NCI-H1417 (cell line): ENCODE data around the gene DNTT.
A peak's percentile ranks its signal among the peaks of the same experiment; 100 is the strongest.

Source experiments
- DNase-seq, 3 experiments: peaks; one replicate each; lab custom pipeline; 2025; lab: John Stamatoyannopoulos, UW

The DNTT gene

GRCh38 chr10:96304230-96304629 is at the start of gene DNTT:
DNTT (plus strand) TSS chr10:96304434; CDS start chr10:96304498, 64 bp downstream.
- DNase-seq, result no peak

- no peak for DNase-seq
Measured at GRCh38 chr10:96254976-96255375, 49.3 kb upstream of the DNTT start.

- DNase-seq, result peak in 1 of 3 experiments; percentile 21
Measured at GRCh38 chr10:96255549-96256333, 48.5 kb upstream of the DNTT start.

GRCh38 chr10:96257944-96258343 is 46.3 kb upstream of the DNTT start:
- no peak for DNase-seq

GRCh38 chr10:96259150-96259549 is 45.1 kb upstream of the DNTT start:
- no peak for DNase-seq

GRCh38 chr10:96260014-96260413 is 44.2 kb upstream of the DNTT start:
- DNase-seq, result no peak

GRCh38 chr10:96261132-96261531 is 43.1 kb upstream of the DNTT start:
- no peak for DNase-seq

- DNase-seq, result no peak
Measured at GRCh38 chr10:96261930-96262329, 42.3 kb upstream of the DNTT start.

DNA sequence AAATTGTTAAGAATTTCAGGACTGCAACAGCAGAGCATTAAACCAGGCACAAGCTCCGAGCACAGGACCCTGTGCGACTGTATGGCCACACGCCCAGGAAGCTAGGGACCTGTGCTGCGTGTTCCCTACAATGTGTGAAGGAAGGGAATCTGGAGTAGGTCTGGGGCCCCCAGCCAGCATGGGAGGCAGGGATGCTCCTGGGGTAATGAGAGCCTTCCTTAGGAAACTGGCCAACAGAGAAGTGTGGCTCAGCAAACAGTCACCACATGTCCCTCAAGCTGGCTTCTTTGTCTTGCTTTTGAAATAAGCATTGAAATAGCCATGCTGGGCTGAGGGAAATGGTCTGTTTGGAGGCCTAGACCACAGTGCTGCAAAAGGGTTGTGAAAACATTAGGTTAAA is 41.1 kb upstream of the DNTT start:
- DNase-seq, result no peak

DNA sequence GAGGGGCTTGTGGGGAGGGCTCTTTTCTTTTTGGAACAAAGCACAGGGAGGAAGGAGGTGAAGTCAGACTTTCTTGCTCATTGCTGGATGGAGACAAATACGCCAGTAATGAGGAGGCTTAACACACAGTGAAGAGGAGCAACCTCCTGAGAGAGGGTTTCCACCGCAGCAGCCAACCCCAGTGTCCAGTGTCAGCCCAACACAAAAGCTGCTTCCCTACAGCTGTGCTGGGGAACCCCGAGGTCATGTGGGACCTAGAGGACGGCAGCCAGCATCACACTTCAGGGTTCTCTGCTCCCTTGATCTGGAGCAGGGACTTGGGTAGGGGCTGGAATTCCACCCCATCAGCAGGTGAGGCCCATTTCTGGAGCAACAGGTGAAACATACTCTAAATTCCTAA is 40.6 kb upstream of the DNTT start:
- DNase-seq, result no peak

- DNase-seq, result no peak
Measured at GRCh38 chr10:96264938-96265337, 39.3 kb upstream of the DNTT start.

- peak in 1 of 3 experiments; percentile 3 for DNase-seq
Measured at GRCh38 chr10:96266118-96266770, 38.0 kb upstream of the DNTT start.

- no peak for DNase-seq
Measured at GRCh38 chr10:96267234-96267705, 37.0 kb upstream of the DNTT start.

- DNase-seq, result no peak
Measured at GRCh38 chr10:96268341-96268909, 35.8 kb upstream of the DNTT start.

DNA sequence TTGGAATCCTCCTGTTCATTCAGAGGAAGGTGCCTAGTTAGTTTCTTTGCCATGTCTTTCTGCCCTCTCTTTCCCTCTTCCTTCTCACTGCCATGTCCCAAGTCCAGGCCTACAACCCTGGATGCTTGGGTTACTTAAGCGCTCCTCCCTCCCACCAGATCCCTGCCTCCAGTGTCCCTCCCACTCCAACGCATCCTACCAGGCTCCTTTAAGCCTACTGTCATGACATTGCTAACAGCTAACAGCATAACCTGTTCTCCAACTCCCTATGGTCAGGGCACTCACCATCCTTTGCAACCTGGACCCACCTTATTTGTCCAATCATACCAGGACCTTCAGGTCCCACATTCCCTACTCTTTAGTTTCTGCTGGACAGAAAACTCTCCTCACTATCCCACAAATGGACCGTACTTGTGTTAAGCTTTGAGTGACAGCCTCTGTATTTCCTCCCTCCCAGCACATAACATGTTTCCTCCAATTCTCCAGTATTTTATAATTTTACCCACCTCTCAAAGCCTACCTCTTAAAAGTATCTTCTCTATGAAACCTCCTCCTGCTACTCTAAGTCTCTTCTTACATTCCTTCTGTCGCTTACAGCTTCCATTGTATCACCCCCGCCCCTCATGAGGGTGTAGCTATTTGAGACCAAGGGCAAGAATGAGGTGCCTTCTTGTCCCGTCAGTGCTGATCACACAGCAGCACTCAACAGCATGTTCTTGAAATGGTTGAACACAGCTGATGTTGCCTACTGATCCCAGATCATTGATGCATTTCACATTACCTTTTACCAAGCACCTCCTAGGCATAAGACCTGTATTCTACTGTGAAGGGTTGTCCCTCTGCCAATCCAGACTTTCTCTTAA is 34.6 kb upstream of the DNTT start:
- DNase-seq, result no peak

DNA sequence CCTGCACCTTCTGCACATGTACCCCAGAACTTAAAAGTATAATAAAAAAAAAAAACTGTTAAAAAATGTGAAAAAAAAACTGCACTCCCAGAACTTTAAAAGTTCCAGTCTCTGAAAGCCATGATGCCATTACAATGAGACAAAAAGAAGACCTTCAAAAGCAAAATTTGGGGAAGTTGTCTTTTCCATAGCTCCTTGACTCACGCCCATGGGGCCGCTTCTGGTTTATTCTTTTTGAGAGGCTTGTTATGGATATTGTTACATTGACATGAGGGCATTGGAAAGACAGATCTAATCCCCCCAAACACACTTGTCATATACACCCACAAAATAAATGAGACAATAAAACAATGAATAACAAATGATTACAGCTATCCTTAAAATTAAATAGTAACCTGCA is 33.7 kb upstream of the DNTT start:
- DNase-seq, result no peak

DNA sequence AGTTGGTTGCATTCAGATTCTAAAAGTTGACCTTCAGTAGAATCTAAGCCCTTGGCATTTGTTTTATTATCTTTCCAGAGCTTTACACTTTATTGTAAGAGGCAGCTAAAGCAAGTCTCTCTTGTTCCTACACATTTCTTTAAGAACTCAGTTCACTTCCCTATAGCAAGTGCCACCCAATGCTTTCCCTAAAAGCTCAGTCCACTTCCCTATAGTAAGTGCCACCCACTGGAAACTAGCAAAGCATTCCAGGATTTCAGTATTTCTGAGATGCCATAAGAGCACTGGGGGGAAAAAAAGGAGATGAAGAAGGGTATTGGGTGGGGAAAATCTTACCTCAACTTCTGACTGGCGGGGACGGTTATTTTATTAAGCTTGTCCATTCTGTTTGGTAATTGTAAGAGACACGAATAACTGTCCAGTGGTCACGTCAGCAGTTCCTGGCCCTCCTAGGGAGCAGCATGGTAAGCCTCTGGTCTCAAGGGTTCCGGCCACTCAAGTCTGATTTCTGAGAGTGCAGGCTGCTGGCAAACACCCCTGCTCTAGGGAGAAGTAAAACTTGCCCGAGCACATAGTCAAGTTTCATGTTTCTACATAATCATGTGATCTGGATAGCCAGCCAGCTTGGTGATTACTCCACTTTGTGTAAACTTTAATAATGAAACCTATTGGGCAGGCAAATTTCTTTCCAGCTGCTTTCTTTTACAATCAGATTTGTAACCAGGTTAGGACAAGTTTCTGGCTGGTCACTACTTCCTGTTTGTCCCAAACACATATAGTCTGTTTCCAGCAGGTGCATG is 33.0 kb upstream of the DNTT start, which contains the start of gene BLNK:
BLNK (minus strand) TSS at position 554 of the 800 bp plus-strand sequence; CDS start at position 383, 171 bp downstream.
- no peak for DNase-seq

- DNase-seq, result no peak
Measured at GRCh38 chr10:96272316-96273280, 31.6 kb upstream of the DNTT start.

GRCh38 chr10:96275685-96276418 is 28.4 kb upstream of the DNTT start:
- DNase-seq, result no peak
